Measurements from ENCODE around the gene MARCO. TPM values are rescaled to one million over a fixed set of nuclear protein-coding genes. Genes with fewer than 3 reads are reported as not detected.

Gene MARCO
- total RNA-seq, 1 experiment from 2014 or later: 0.54 TPM

DNA sequence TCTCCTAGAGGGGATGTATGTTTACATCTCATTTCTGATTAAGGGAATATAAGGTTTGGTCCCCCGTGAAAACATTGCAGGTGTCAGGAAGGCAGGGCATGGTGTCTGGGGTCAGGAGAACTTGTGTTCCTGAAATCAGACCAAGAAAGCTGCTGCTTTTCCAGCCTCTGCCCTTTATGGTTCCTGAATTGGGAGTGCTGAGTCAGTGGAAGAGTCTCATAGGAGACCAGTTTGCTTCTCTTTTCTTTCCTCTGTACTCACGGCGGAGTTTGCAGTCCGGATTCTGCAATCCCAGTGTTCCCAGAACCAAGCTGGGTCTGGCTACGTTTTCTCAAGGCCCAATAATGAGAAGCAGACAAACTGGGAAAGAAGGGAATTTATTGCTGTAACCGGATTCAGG is 5.1 kb upstream of the MARCO start (continued):
- TF ChIP-seq YY1 (IDR thresholded peaks at IDR 0.05; ENCODE audit: extremely low read depth, insufficient replicate concordance, low read depth, low read length): no peak
- no peak for TF ChIP-seq ZNF274 (IDR thresholded peaks at IDR 0.05; ENCODE audit: low read depth, low read length)
- TF ChIP-seq, protein P1, sequence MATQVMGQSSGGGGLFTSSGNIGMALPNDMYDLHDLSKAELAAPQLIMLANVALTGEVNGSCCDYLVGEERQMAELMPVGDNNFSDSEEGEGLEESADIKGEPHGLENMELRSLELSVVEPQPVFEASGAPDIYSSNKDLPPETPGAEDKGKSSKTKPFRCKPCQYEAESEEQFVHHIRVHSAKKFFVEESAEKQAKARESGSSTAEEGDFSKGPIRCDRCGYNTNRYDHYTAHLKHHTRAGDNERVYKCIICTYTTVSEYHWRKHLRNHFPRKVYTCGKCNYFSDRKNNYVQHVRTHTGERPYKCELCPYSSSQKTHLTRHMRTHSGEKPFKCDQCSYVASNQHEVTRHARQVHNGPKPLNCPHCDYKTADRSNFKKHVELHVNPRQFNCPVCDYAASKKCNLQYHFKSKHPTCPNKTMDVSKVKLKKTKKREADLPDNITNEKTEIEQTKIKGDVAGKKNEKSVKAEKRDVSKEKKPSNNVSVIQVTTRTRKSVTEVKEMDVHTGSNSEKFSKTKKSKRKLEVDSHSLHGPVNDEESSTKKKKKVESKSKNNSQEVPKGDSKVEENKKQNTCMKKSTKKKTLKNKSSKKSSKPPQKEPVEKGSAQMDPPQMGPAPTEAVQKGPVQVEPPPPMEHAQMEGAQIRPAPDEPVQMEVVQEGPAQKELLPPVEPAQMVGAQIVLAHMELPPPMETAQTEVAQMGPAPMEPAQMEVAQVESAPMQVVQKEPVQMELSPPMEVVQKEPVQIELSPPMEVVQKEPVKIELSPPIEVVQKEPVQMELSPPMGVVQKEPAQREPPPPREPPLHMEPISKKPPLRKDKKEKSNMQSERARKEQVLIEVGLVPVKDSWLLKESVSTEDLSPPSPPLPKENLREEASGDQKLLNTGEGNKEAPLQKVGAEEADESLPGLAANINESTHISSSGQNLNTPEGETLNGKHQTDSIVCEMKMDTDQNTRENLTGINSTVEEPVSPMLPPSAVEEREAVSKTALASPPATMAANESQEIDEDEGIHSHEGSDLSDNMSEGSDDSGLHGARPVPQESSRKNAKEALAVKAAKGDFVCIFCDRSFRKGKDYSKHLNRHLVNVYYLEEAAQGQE (IDR thresholded peaks at IDR 0.05; ENCODE audit: low read depth): no peak
- no peak for TF ChIP-seq POLR2A (IDR thresholded peaks at IDR 0.05; ENCODE audit: borderline replicate concordance, extremely low read depth, insufficient read depth, insufficient read length)

DNA sequence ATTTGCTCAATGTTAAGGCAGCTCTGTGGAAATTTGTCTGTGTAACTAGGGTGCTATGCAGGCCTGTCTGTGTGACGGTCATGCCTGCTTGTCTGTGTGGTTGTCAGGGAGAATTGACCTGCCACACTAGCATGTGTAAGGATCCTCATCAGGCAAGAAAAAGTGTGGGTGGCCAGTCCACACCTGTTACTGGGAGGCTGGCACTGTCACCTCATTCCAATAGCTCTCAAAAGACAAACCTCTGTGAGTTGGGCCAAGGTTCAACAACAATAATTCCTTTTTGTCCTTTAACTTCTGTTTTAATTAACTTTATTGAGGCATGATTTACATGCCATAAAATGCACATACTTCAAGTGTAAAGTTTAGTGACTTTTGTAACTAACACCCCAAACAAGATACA is 4.2 kb upstream of the MARCO start:
- ChIA-PET POLR2A (no interaction called here), RAD21 (ENCODE audit: low non-redundant PET in 1 of 2, low total read pairs in 2 of 2, uncharacterized antibody in 2 of 2, unreplicated experiment in 2 of 2) (no interaction called here), CTCF (no interaction called here)
- no peak for TF ChIP-seq TCF7L2 (IDR thresholded peaks at IDR 0.05; ENCODE audit: borderline replicate concordance, extremely low read depth, insufficient read depth, insufficient read length)
- TF ChIP-seq RAD21 (IDR thresholded peaks at IDR 0.05; ENCODE audit: low read depth): no peak
- TF ChIP-seq SP1 (IDR thresholded peaks at IDR 0.05; ENCODE audit: low read depth): no peak
- no peak for TF ChIP-seq ZNF274 (IDR thresholded peaks at IDR 0.05; ENCODE audit: low read depth, low read length)
- TF ChIP-seq CBX3 (IDR thresholded peaks at IDR 0.05; ENCODE audit: low read depth): no peak
- TF ChIP-seq, protein P2, sequence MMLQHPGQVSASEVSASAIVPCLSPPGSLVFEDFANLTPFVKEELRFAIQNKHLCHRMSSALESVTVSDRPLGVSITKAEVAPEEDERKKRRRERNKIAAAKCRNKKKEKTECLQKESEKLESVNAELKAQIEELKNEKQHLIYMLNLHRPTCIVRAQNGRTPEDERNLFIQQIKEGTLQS (IDR thresholded peaks at IDR 0.05): no peak
- no peak for TF ChIP-seq ZFX (IDR thresholded peaks at IDR 0.05)
- TF ChIP-seq SRF (IDR thresholded peaks at IDR 0.05; ENCODE audit: low read depth): no peak
- no peak for TF ChIP-seq EGR1 (IDR thresholded peaks at IDR 0.05; ENCODE audit: low read depth)
- Histone ChIP-seq H3K27ac (ENCODE audit: low read depth, low read length) (no peak overlapping the region), H3K4me2 (ENCODE audit: low read length) (no peak overlapping the region), H3K9ac (ENCODE audit: low read length) (no peak overlapping the region), H3K4me3 (replicated peaks in 1 of 2; ENCODE audit: low read depth in 1 of 2, low read length in 2 of 2) (no peak overlapping the region), H3K4me1 (ENCODE audit: control insufficient read depth in 1 of 2, insufficient read depth in 2 of 2, low read length in 2 of 2) (no peaks in the 10 kb centered on the region), H3K9me3 (ENCODE audit: control insufficient read depth in 1 of 2, insufficient read depth in 1 of 2, low read depth in 1 of 2, low read length in 2 of 2) (peaks cover 4 to 8% of the 10 kb centered on the region in 2 experiments), H2AFZ (ENCODE audit: low read depth, low read length, poor library complexity, severe bottlenecking) (no peak overlapping the region), H4K20me1 (ENCODE audit: insufficient read depth) (no peaks in the 10 kb centered on the region), H3K27me3 (ENCODE audit: insufficient read depth, low read length) (peaks cover 17% of the 10 kb centered on the region), H3K79me2 (ENCODE audit: insufficient read depth, low read length) (no peaks in the 10 kb centered on the region), H3K9me2 (ENCODE audit: insufficient read depth) (no peaks in the 10 kb centered on the region), H3K36me3 (ENCODE audit: control insufficient read depth in 1 of 2, insufficient read depth in 2 of 2, low read length in 2 of 2) (no peaks in the 10 kb centered on the region)
- no TSS peak for BruUV-seq (replicated peaks)
- ATAC-seq (no peak), DNase-seq (ENCODE audit: low read depth, low spot score) (no peak)
- intact Hi-C loops (cut with micrococcal nuclease): no loop called here

All from HCT116 (cell line).